HepG2 (cell line): Measurements from ENCODE around the gene NAPB.

Experiments
- CHD2 ChIP-seq: IDR thresholded peaks from 2 replicates; pipeline ENCODE4 v1.6.1; 2011; ENCODE audit warnings: low read depth, low read length, improper control_type of control experiment
- FOXA1 ChIP-seq, 2 experiments: fragments of 450-650 bp in 1 of 2; sonication (generic) in 1 of 2; formaldehyde crosslinking in 1 of 2; IDR thresholded peaks; 2 replicates each; pipeline versions ENCODE4 v1.4.0 to v1.6.1; 2016 to 2020; ENCODE audit warnings: missing genetic modification reagents in 1 of 2
- HDAC1 ChIP-seq: sonication (generic); formaldehyde crosslinking; IDR thresholded peaks from 2 replicates; pipeline ENCODE4 v1.5.1; 2020; ENCODE audit warnings: mild to moderate bottlenecking, missing genetic modification reagents
- MTA3 ChIP-seq: sonication (generic); formaldehyde crosslinking; IDR thresholded peaks from 2 replicates; pipeline ENCODE4 v1.4.0; 2020; ENCODE audit warnings: missing genetic modification reagents
- POLR2G ChIP-seq: fragments of 200-400 bp; formaldehyde crosslinking; IDR thresholded peaks from 2 replicates; pipeline ENCODE4 v1.6.1; 2018; ENCODE audit warnings: mild to moderate bottlenecking, low read depth, low read length, moderate library complexity
- TERF1 ChIP-seq: sonication (generic); formaldehyde crosslinking; IDR thresholded peaks from 2 replicates; pipeline ENCODE4 v1.8.0; 2022; ENCODE audit warnings: mild to moderate bottlenecking, missing genetic modification reagents, moderate library complexity

GRCh38 chr20:23386304-23387117 lies 34.8 kb downstream of the NAPB start:
- no peak for TF ChIP-seq FOXA1 (IDR thresholded peaks at IDR 0.05)
- peak; percentile 93 for TF ChIP-seq FOXA1 (CRISPR knock-in tag; IDR thresholded peaks at IDR 0.05)
- no peak for TF ChIP-seq MTA3 (CRISPR knock-in tag)
- no peak for TF ChIP-seq TERF1
- TF ChIP-seq POLR2G, result no peak
- TF ChIP-seq CHD2, result no peak
- TF ChIP-seq HDAC1 (CRISPR knock-in tag), result no peak
